ENCODE data around the gene PRIMPOL. TPM values are rescaled to one million over a fixed set of nuclear protein-coding genes. Genes with fewer than 3 reads are reported as not detected.
"Not testable (repeated sequence)": the region's sequence is repeated elsewhere in the genome, so short reads cannot be mapped to it uniquely, and the experiment has no call there.

PRIMPOL gene
- total RNA-seq, 1 experiment from 2014 or later, result 9.4 TPM

- POLR2A ChIA-PET (ENCODE audit: unreplicated experiment), result no interaction called here
These were observed 4.1 kb downstream of the PRIMPOL start for GRCh38 chr4:184653650-184654049.

GRCh38 chr4:184655889-184656869 is 6.6 kb downstream of the PRIMPOL start:
- Histone ChIP-seq H3K9me3 (ENCODE audit: low read length) (no peaks in the 10 kb centered on the region), H4K20me1 (ENCODE audit: low read length) (no peaks in the 10 kb centered on the region), H3K79me2 (ENCODE audit: low read length) (no peaks in the 10 kb centered on the region), H3K9me2 (replicated peaks; ENCODE audit: low read length) (no peaks in the 10 kb centered on the region), H3K27me3 (ENCODE audit: low read length) (no peaks in the 10 kb centered on the region), H3K9ac (ENCODE audit: low read length) (no peak overlapping the region), H3F3A (ENCODE audit: low read length, unreplicated experiment) (no peaks in the 10 kb centered on the region), H3K4me2 (ENCODE audit: low read length) (no peak overlapping the region), H3K27ac (ENCODE audit: low read length) (no peak overlapping the region), H2AFZ (ENCODE audit: low read length) (no peak overlapping the region), H3K4me3 (ENCODE audit: low read length) (no peak overlapping the region), H3K36me3 (ENCODE audit: low read depth, low read length) (no peaks in the 10 kb centered on the region), H3K4me1 (ENCODE audit: insufficient read depth, low read length) (no peaks in the 10 kb centered on the region)
- DNase-seq (no peak), ATAC-seq (no peak)
- no TSS peak for BruUV-seq (replicated peaks)
- ChIA-PET POLR2A (ENCODE audit: unreplicated experiment) (no interaction called here), CTCF (no interaction called here)
- TF ChIP-seq CTCF (conservative IDR thresholded peaks at IDR 0.05; ENCODE audit: low read depth, low read length), result no peak
- no peak for TF ChIP-seq EZH2phosphoT487 (IDR thresholded peaks at IDR 0.05; ENCODE audit: borderline replicate concordance, low read length)
- TF ChIP-seq EZH2 (IDR thresholded peaks at IDR 0.05; ENCODE audit: low read length, unreplicated experiment), result no peak
- intact Hi-C loops (cut with micrococcal nuclease), result no loop called here

More at GRCh38 chr4:184653650-184654049, 4.1 kb downstream of the PRIMPOL start:
- DNase-seq, result peak; percentile 23
- Histone ChIP-seq H4K20me1 (ENCODE audit: low read length) (no peaks in the 10 kb centered on the region), H2AFZ (ENCODE audit: low read length) (no peak overlapping the region), H3F3A (ENCODE audit: low read length, unreplicated experiment) (no peaks in the 10 kb centered on the region), H3K9ac (ENCODE audit: low read length) (no peak overlapping the region), H3K36me3 (ENCODE audit: low read depth, low read length) (no peaks in the 10 kb centered on the region), H3K27ac (ENCODE audit: low read length) (no peak overlapping the region), H3K9me3 (ENCODE audit: low read length) (no peaks in the 10 kb centered on the region), H3K4me3 (ENCODE audit: low read length) (no peak overlapping the region), H3K4me2 (ENCODE audit: low read length) (no peak overlapping the region), H3K9me2 (replicated peaks; ENCODE audit: low read length) (no peaks in the 10 kb centered on the region), H3K4me1 (ENCODE audit: insufficient read depth, low read length) (peaks cover 10% of the 10 kb centered on the region; the same call in 1 of the 2 replicates), H3K79me2 (ENCODE audit: low read length) (peaks cover 11% of the 10 kb centered on the region; the same call in 1 of the 2 replicates), H3K27me3 (ENCODE audit: low read length) (no peaks in the 10 kb centered on the region)
- no TSS peak for BruUV-seq (replicated peaks)
- CTCF ChIA-PET, result no interaction called here
- TF ChIP-seq EZH2 (IDR thresholded peaks at IDR 0.05; ENCODE audit: low read length, unreplicated experiment) (no peak), CTCF (conservative IDR thresholded peaks at IDR 0.05; ENCODE audit: low read depth, low read length) (no peak), EZH2phosphoT487 (IDR thresholded peaks at IDR 0.05; ENCODE audit: borderline replicate concordance, low read length) (no peak)
- intact Hi-C loops (cut with micrococcal nuclease), result no loop called here
- no peak for ATAC-seq

GRCh38 chr4:184657144-184657543 is 7.6 kb downstream of the PRIMPOL start:
- Histone ChIP-seq H3K9ac (ENCODE audit: low read length) (no peak overlapping the region), H3K4me3 (ENCODE audit: low read length) (no peak overlapping the region), H3K79me2 (ENCODE audit: low read length) (no peaks in the 10 kb centered on the region), H3F3A (ENCODE audit: low read length, unreplicated experiment) (no peaks in the 10 kb centered on the region), H3K4me1 (ENCODE audit: insufficient read depth, low read length) (no peaks in the 10 kb centered on the region), H3K27me3 (ENCODE audit: low read length) (no peaks in the 10 kb centered on the region), H3K36me3 (ENCODE audit: low read depth, low read length) (no peaks in the 10 kb centered on the region), H3K9me2 (replicated peaks; ENCODE audit: low read length) (no peaks in the 10 kb centered on the region), H3K9me3 (ENCODE audit: low read length) (no peaks in the 10 kb centered on the region), H3K4me2 (ENCODE audit: low read length) (no peak overlapping the region), H4K20me1 (ENCODE audit: low read length) (no peaks in the 10 kb centered on the region), H3K27ac (ENCODE audit: low read length) (no peak overlapping the region), H2AFZ (ENCODE audit: low read length) (no peak overlapping the region)
- no TSS peak for BruUV-seq (replicated peaks)
- ChIA-PET POLR2A (ENCODE audit: unreplicated experiment) (interaction anchor here (0.6 kb wide), 1 partner anchor 1104 kb away, joined by 3 read pairs; no protein-coding TSS in a partner anchor), CTCF (no interaction called here)
- TF ChIP-seq CTCF (conservative IDR thresholded peaks at IDR 0.05; ENCODE audit: low read depth, low read length), result no peak
- no peak for TF ChIP-seq EZH2phosphoT487 (IDR thresholded peaks at IDR 0.05; ENCODE audit: borderline replicate concordance, low read length)
- TF ChIP-seq EZH2 (IDR thresholded peaks at IDR 0.05; ENCODE audit: low read length, unreplicated experiment), result no peak
- DNase-seq (no peak), ATAC-seq (no peak)
- intact Hi-C loops (cut with micrococcal nuclease), result no loop called here

GRCh38 chr4:184657820-184658219 is 8.3 kb downstream of the PRIMPOL start:
- H3K9ac ChIP-seq (ENCODE audit: low read length); H3K79me2 ChIP-seq (ENCODE audit: low read length); H3K4me2 ChIP-seq (ENCODE audit: low read length); POLR2A ChIA-PET (ENCODE audit: unreplicated experiment); intact Hi-C loops (cut with micrococcal nuclease); H2AFZ ChIP-seq (ENCODE audit: low read length); H3K27me3 ChIP-seq (ENCODE audit: low read length); H3F3A ChIP-seq (ENCODE audit: low read length, unreplicated experiment); DNase-seq; H3K36me3 ChIP-seq (ENCODE audit: low read depth, low read length); CTCF ChIA-PET; ATAC-seq; H3K4me1 ChIP-seq (ENCODE audit: insufficient read depth, low read length); H3K4me3 ChIP-seq (ENCODE audit: low read length); H3K27ac ChIP-seq (ENCODE audit: low read length); H4K20me1 ChIP-seq (ENCODE audit: low read length); BruUV-seq (replicated peaks); H3K9me3 ChIP-seq (ENCODE audit: low read length); H3K9me2 ChIP-seq (replicated peaks; ENCODE audit: low read length): not testable (repeated sequence)
